IPS-20b (cell line): ENCODE measurements around the gene NT5C2.

Experiments
- H3K27ac ChIP-seq: one replicate; pipeline ENCODE4 v1.5.1; 2013; ENCODE audit warnings: low read length
- H3K27me3 ChIP-seq: 2 replicates; pipeline ENCODE4 v1.6.1; 2013; ENCODE audit warnings: mild to moderate bottlenecking, low read length, inconsistent platforms; ENCODE audit not compliant: insufficient read depth
- H3K36me3 ChIP-seq: 2 replicates; pipeline ENCODE4 v1.6.1; 2013; ENCODE audit warnings: low read depth, mild to moderate bottlenecking, inconsistent platforms, low read length, moderate library complexity; ENCODE audit not compliant: insufficient read depth
- H3K4me1 ChIP-seq: 2 replicates; pipeline ENCODE4 v1.6.1; 2013; ENCODE audit warnings: mild to moderate bottlenecking, control low read depth, inconsistent platforms, low read length, moderate library complexity; ENCODE audit not compliant: insufficient read depth
- H3K4me3 ChIP-seq: 2 replicates; pipeline ENCODE4 v1.5.1; 2013; ENCODE audit warnings: mild to moderate bottlenecking, low read length, inconsistent platforms
- H3K9ac ChIP-seq: 2 replicates; pipeline ENCODE4 v1.6.1; 2013; ENCODE audit warnings: low read depth, mild to moderate bottlenecking, inconsistent platforms, low read length, moderate library complexity
- H3K9me3 ChIP-seq: 2 replicates; pipeline ENCODE4 v1.6.1; 2013; ENCODE audit warnings: mild to moderate bottlenecking, low read depth, low read length, inconsistent platforms; ENCODE audit not compliant: insufficient read depth

The NT5C2 gene

DNA sequence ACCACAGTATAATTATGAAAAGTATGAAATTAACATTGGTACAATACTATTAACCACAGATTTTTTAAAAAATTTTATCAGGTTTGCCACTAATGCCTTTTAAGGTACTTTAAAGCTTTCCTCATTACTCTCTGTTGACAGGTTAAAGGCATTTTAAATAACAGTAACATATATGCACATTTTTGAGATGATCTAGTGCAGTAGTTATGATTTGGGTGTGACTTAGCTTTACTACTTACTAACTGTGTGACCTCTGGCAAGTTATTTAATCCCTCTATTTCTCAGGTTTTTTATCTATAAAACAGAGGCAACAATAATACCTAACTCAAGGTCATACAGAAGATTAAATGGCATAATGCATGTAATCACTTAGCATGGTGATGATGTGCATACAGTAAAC lies 94.8 kb downstream of the NT5C2 start:
- no peak overlapping the region for H3K9ac ChIP-seq
- H3K9me3 ChIP-seq = no peaks in the 10 kb centered on the region
- H3K27me3 ChIP-seq = no peaks in the 10 kb centered on the region
- no peak overlapping the region for H3K4me3 ChIP-seq
- H3K4me1 ChIP-seq = no peaks in the 10 kb centered on the region
- no peak overlapping the region for H3K27ac ChIP-seq
- peaks cover 69% of the 10 kb centered on the region for H3K36me3 ChIP-seq

GRCh38 chr10:103096130-103096529 lies 96.9 kb downstream of the NT5C2 start:
- no peaks in the 10 kb centered on the region for H3K27me3 ChIP-seq
- no peak overlapping the region for H3K9ac ChIP-seq
- no peaks in the 10 kb centered on the region for H3K9me3 ChIP-seq
- H3K4me3 ChIP-seq = no peak overlapping the region
- peaks cover 89% of the 10 kb centered on the region for H3K36me3 ChIP-seq
- no peak overlapping the region for H3K27ac ChIP-seq
- no peaks in the 10 kb centered on the region for H3K4me1 ChIP-seq

- H3K9me3 ChIP-seq = no peaks in the 10 kb centered on the region
- peaks cover 89% of the 10 kb centered on the region for H3K36me3 ChIP-seq
- no peak overlapping the region for H3K9ac ChIP-seq
- H3K27ac ChIP-seq = no peak overlapping the region
- H3K27me3 ChIP-seq = no peaks in the 10 kb centered on the region
- H3K4me1 ChIP-seq = no peaks in the 10 kb centered on the region
- H3K4me3 ChIP-seq = no peak overlapping the region
Measured at GRCh38 chr10:103095005-103095404, 98.1 kb downstream of the NT5C2 start.

DNA sequence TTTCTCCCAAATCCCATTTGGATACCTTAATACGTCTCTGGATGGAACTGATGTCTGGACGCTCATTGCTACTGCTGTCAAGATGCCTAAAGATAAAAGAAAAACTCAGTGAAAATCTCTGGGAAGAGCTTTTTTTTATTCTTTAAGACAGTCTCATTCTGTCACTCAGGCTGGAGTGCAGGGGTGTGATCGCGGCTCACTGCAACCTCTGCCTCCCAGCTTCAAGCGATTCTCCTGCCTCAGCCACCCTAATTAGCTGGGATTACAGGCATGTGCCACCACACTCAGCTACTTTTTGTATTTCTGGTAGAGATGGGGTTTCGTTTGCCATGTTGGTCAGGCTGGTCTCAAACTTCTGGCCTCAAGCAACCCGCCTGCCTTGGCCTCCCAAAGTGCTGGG lies 102.2 kb downstream of the NT5C2 start:
- Histone ChIP-seq H3K4me1 (no peaks in the 10 kb centered on the region), H3K36me3 (peaks cover 86% of the 10 kb centered on the region), H3K9me3 (no peaks in the 10 kb centered on the region), H3K27ac (no peak overlapping the region), H3K27me3 (no peaks in the 10 kb centered on the region), H3K4me3 (no peak overlapping the region), H3K9ac (no peak overlapping the region)

GRCh38 chr10:103089493-103089892 lies 103.6 kb downstream of the NT5C2 start:
- no peaks in the 10 kb centered on the region for H3K9me3 ChIP-seq

GRCh38 chr10:103086799-103087198 lies 106.3 kb downstream of the NT5C2 start:
- Histone ChIP-seq H3K36me3 (peaks cover 61% of the 10 kb centered on the region), H3K27me3 (no peaks in the 10 kb centered on the region), H3K9me3 (no peaks in the 10 kb centered on the region), H3K4me1 (no peaks in the 10 kb centered on the region; the same call in 1 of the 2 replicates), H3K4me3 (no peak overlapping the region), H3K9ac (no peak overlapping the region), H3K27ac (no peak overlapping the region)

More at GRCh38 chr10:103089493-103089892, 103.6 kb downstream of the NT5C2 start:
- peaks cover 87% of the 10 kb centered on the region for H3K36me3 ChIP-seq
- H3K9ac ChIP-seq = no peak overlapping the region
- H3K27me3 ChIP-seq = no peaks in the 10 kb centered on the region
- no peak overlapping the region for H3K4me3 ChIP-seq
- H3K4me1 ChIP-seq = no peaks in the 10 kb centered on the region
- H3K27ac ChIP-seq = no peak overlapping the region

- peaks cover 55% of the 10 kb centered on the region for H3K36me3 ChIP-seq
- no peaks in the 10 kb centered on the region for H3K27me3 ChIP-seq
- H3K9me3 ChIP-seq = no peaks in the 10 kb centered on the region
- H3K4me1 ChIP-seq = no peaks in the 10 kb centered on the region; the same call in 1 of the 2 replicates
- no peak overlapping the region for H3K27ac ChIP-seq
- no peak overlapping the region for H3K9ac ChIP-seq
- H3K4me3 ChIP-seq = no peak overlapping the region
Measured at GRCh38 chr10:103086261-103086660, 106.8 kb downstream of the NT5C2 start.

GRCh38 chr10:103083977-103084320 lies 109.1 kb downstream of the NT5C2 start:
- Histone ChIP-seq H3K9ac (no peak overlapping the region), H3K36me3 (peaks cover 32% of the 10 kb centered on the region), H3K27ac (no peak overlapping the region), H3K27me3 (no peaks in the 10 kb centered on the region), H3K4me1 (no peaks in the 10 kb centered on the region; the same call in 1 of the 2 replicates), H3K4me3 (no peak overlapping the region), H3K9me3 (no peaks in the 10 kb centered on the region)

- H3K36me3 ChIP-seq = peaks cover 27% of the 10 kb centered on the region
- no peaks in the 10 kb centered on the region for H3K27me3 ChIP-seq
- H3K9ac ChIP-seq = no peak overlapping the region
- no peak overlapping the region for H3K4me3 ChIP-seq
- H3K4me1 ChIP-seq = no peaks in the 10 kb centered on the region; the same call in 1 of the 2 replicates
- H3K9me3 ChIP-seq = no peaks in the 10 kb centered on the region
- H3K27ac ChIP-seq = no peak overlapping the region
Measured at GRCh38 chr10:103083266-103083976, 109.7 kb downstream of the NT5C2 start.

GRCh38 chr10:103082683-103083082 lies 110.4 kb downstream of the NT5C2 start:
- H3K27ac ChIP-seq = no peak overlapping the region
- no peaks in the 10 kb centered on the region for H3K27me3 ChIP-seq
- H3K9ac ChIP-seq = no peak overlapping the region
- no peaks in the 10 kb centered on the region for H3K9me3 ChIP-seq
- H3K36me3 ChIP-seq = peaks cover 26% of the 10 kb centered on the region
- H3K4me3 ChIP-seq = no peak overlapping the region
- H3K4me1 ChIP-seq = no peaks in the 10 kb centered on the region; the same call in 1 of the 2 replicates

DNA sequence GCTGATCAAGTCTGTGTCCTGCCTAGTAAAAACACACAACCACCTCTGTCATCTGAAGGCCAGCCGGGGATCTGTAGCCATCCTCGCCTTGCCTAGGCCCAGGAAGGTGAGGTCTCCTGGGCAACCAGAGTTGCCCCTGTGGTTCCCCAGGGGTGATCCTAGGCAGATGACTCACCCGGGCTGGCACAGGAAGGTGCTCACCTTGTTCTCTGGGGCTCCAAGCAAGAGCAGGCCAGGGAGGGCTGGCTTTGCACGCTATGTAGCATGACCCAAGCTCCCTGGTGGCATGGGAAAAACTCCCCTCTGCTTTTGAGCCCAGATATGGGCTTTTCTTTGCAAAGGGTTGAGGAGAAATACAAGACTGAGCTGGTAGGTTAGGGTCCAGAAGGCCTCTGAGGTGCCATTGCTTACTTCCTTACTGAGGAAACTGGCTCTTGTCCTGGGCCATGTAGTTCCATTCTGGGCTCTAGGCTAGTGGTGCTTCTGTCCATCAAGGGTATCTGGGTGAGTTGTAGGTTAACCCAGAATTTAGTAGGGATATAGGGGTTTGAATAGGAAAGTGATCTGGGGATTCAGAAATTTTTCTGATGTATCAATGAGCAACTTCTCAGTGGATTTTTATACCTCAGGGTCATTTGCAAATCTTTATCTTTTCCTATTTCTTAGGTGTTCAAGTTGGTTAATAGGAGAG lies 112.0 kb downstream of the NT5C2 start:
- no peaks in the 10 kb centered on the region; the same call in 1 of the 2 replicates for H3K4me1 ChIP-seq
- no peak overlapping the region for H3K27ac ChIP-seq
- H3K27me3 ChIP-seq = no peaks in the 10 kb centered on the region
- peaks cover 26% of the 10 kb centered on the region for H3K36me3 ChIP-seq
- no peak overlapping the region for H3K9ac ChIP-seq
- H3K4me3 ChIP-seq = no peak overlapping the region
- no peaks in the 10 kb centered on the region for H3K9me3 ChIP-seq

DNA sequence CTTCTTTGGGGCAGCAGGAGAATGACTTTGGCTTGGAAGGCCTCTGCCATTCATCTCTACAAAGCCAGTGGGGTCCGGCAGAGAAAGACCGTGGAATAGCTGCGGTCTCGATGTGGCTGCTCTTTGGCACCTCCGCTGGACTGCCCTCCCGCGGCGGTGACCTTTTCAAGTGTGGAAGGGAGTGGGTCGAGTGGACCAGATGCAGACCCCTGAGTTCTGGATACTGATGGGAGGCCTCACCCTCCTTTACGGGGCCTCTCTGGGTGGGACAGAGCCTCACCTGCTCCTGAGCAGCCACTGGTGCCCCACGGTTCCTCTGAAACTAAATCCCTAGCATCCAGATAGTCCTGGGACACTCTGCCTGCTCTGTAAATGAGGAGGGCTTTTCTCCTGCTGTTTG lies 113.1 kb downstream of the NT5C2 start:
- no peak overlapping the region for H3K4me3 ChIP-seq
- H3K36me3 ChIP-seq = peaks cover 16% of the 10 kb centered on the region
- no peaks in the 10 kb centered on the region for H3K27me3 ChIP-seq
- no peaks in the 10 kb centered on the region; the same call in 1 of the 2 replicates for H3K4me1 ChIP-seq
- no peaks in the 10 kb centered on the region for H3K9me3 ChIP-seq
- no peak overlapping the region for H3K9ac ChIP-seq
- no peak overlapping the region for H3K27ac ChIP-seq
